ENCODE data around the gene IP6K2.

DNA sequence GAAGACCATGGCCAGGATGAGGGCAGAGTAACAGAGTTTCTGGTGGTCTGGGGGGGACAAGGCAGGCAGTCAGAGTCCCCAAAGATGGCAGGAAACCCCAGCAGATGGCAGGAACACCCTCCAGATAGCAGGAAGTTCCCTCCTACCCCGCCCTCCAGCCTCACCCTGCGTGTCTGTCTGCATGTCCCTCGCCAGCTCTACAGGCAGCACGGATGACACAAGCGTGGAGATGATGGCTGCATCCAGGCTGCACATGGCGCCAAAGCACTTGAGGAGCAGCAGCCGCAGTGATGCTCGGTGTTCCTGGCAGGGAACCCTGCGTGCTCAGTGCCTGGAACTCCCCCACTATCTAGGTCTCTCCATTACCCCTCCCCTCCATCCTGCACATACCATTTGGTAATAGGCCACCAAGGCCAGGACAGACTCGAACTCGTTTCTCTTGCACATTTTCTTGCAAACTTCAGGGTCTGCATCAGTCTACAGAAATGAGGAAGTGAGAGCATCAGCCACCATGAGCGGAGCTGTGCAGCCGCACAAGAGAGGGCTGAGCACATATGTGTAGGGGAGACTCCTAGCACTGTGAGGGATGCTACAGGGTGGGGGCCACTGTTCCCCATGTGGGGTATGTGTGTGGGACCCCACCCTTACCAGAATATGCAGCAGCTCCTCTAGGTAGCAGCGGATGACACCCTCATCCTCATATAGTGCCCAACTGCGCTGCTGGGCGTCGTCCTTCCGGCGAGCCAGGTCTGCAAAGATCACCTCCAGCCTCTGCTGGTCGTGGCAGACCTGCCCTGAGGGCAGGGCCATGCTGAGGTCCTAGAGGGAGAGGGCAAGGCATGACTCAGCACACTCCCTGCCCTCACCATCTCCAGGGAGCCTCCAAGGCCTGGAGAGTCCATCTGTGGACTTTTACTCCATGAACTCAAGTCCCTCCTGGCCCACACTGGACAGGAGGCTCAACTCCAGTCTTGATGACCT lies 37.3 kb downstream of the IP6K2 start:
- TF ChIP-seq CTCF (IDR thresholded peaks at IDR 0.05) (no peak), HDAC2 (IDR thresholded peaks at IDR 0.05) (no peak), REST (IDR thresholded peaks at IDR 0.05) (no peak), CEBPB (IDR thresholded peaks at IDR 0.05) (no peak), EHMT2 (IDR thresholded peaks at IDR 0.05; ENCODE audit: low read depth) (no peak)
